ENCODE results near the gene ERC2.
"Not testable (repeated sequence)": the region's sequence is repeated elsewhere in the genome, so short reads cannot be mapped to it uniquely, and the experiment has no call there.

ERC2 gene

DNA sequence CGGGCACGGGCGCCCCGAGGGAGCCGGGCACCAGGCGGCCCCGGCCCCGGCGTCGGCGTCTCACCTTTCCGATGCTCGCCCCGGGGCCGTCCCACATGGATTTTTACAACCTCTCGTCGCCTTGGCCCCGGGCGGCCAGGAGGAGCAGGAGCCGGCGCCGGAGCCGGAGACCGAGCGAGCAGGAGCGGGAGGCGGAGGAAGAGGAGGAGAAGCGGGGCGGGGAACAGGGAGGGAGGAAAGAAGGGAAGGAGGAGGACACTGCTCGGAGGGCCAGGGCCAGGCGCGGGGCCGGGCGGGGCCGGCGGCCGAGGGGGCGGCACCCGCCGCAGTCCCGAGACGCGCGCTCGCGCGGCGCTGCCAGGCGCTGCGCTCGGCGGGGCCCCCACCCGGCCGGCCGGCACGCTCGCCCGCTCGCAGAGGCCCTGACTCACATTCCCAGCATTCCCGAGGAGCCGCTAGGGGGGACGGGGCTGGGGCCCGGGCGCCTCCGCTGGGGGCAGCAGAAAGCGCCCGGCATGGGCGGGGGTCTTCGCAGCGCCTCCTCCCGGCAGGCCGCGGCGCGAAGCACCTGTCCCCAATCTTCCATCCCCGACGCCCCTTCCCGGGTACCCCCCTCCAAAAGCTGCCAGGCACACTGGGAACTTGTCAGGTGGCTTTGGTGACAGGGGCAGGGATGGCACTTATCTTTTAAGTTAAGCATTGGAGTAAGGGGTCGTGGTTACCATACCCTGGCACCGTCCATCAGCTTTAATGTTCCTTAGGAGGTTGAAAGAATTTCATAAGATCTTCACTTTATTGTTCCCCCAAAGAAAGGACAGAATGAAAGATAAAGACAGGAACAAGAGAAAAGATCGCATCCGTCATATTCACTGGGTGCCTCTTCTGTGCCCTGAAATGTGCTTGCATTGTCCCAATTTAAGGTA, at the start of gene ERC2:
ERC2 (minus strand) TSS at position 284 of the 923 bp plus-strand sequence.
- DNase-seq: no peak

DNA sequence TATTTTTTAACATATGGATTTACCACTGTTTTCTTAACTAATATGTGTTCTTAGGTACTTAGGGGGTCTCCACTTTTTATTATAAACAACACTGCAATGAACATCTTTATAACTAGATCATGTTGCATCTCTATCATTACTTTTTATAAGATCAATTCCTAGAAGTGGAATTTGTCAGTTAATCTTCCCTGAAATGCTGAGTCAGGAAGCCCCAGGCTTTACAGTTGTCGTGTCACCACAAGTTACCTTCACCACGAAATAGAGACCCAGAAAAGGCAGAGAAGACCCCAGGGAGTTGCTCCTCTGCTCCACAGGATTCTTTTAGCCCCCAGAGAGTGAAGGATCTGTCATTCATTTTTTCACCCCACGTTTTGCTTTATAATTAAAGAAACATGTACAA, 34.5 kb upstream of the ERC2 start:
- no peak for DNase-seq

DNA sequence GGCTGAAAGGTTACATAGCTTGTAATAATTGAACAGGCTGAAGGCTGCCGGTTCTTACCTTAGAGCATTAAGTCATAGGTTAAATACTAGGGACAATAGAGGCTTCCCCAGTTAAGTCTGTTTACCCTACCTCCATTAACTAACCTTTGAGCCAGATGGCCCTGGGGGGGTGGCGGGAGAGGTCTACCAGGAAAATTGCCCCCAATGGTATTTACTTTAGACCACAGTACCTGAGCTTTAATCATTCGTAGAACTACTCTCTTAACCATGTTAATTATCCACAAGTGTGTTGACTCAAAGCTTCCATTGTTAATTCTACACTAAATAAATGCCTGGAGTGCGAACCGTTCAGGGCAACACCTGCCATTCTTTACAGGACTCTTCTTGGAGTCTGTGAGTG, 28.1 kb upstream of the ERC2 start:
- DNase-seq: not testable (repeated sequence)

GRCh38 chr3:56494679-56495322, 26.5 kb upstream of the ERC2 start:
- peak; percentile 70 for DNase-seq

DNA sequence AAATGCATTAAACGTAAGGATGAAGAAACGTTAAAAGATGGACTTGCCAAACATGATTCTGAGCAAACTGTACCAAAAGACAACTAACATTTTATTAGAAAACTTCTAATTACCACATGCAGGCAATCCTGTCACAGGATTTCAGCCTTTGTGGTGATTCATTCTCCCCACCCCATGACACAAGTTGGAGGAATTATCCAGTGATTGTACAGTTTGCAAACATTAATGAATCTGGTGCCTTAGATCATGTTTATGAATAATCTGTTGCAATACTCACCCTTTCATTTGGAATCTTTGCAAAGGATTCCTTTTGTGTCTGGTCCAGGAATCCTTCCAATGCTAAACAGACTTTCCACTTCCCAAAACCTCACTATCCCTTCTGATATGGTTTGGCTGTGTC, 23.3 kb upstream of the ERC2 start:
- no peak for DNase-seq

- no peak for DNase-seq
These were observed 20.7 kb upstream of the ERC2 start for GRCh38 chr3:56488812-56489600.

DNA sequence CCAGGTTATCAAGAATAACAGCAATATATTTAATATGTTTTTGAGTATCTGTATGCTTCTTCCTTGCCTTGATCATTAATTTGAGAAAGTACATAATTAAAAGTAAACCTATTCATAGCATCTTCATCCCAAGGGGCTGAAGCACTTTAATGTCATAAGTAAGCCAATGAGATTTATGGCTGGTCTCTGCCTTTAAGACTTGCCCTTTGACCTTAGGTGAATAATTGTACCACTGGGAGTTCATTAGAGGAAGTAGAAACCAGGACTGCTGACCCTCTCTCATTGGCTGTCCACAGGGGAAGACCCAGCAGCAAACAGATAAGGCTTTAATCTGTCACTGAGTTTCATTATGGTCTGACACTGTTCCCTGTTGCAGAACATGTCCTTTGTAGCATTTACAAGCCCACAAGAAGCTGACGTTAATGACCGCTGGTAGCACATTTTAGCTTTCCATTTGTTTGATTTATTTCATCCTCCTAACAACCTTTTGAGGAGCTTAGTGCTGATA, 16.3 kb upstream of the ERC2 start:
- no peak for DNase-seq

DNA sequence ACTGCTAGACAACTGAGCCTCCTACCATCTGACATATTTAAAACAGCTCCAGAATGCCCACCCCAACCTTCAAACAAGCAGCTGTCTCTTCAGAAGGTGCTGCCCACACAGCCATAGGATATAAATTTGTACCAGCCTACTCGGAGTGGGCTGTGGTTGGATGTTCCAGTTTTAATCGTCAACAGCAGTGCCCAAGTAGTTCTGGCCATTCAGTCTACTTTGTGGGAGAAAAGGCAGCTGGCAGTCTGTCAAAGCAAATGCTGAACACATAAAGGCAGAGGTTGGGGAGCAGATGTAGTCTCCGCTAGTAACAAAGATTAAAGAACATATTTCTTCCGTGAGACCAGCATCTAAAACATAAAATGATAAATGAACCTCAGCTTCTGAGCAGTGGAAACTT, 15.9 kb upstream of the ERC2 start:
- no peak for DNase-seq

GRCh38 chr3:56477646-56478045, 9.4 kb upstream of the ERC2 start:
- DNase-seq: no peak

GRCh38 chr3:56476771-56477170, 8.5 kb upstream of the ERC2 start:
- no peak for DNase-seq

DNA sequence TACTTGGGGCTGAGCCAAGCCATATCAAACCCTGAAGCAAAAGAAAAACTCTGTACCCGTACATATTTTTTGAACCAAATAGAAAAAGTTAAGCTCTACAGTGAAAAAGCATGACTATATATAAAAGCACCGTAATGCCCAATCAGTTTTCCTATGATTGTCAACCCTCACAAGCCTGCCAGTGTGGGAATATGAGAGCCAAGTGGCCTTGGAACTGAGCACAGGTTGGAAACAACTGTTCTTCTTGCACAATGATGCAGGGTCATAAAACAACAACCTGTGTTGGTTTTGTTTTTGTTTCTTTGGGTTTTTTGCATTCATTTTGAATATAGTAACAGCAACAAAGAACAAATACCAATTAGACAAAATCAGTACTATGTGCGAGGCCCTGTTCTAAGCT, 3.5 kb upstream of the ERC2 start:
- DNase-seq: no peak

DNA sequence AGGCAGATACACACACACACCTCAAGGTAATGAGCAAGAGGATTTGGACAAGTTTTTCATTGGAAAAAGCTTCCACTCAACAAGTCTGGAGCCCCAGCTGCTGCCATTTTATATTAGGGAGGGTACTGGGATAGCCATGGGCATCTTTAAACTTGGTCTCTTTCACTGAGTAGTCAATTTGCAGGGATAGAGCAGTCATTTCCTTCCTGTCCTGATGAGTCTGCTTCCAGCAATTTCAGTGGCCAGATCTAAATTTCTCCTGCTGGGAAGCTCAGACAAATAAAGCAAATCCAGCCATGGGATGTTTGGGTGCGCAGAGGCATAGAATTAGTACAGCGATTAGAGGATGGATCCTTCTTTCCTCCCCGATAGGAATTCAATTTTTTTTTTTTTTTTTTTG, 874 bp upstream of the ERC2 start:
- DNase-seq: no peak

DNA sequence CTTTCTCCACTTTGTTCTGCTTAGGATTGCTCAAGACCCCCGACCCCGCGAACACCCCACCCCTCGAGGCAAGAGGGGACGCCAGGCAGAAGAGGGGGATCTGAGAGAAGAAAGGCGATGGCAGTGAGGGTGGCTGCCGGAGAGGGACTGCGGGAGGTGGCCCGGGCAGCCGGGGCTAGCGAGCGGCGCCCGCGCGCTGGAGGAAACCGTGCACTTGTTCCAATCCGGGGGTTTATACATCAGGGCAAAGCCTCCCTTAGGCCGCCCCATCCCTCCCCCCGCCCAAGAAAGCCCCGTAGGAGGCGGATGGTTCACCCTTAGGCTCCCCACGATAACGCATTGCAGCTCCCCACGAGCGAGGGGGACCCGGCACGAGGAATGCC, 475 bp downstream of the ERC2 start:
- no peak for DNase-seq

GRCh38 chr3:56467108-56467507, 1.2 kb downstream of the ERC2 start:
- DNase-seq: peak; percentile 34

GRCh38 chr3:56459719-56460118, 8.5 kb downstream of the ERC2 start:
- DNase-seq: no peak

GRCh38 chr3:56459104-56459496, 9.2 kb downstream of the ERC2 start:
- DNase-seq: no peak

- DNase-seq: no peak
These were observed 9.7 kb downstream of the ERC2 start for GRCh38 chr3:56458496-56459103.

- no peak for DNase-seq
These were observed 12.2 kb downstream of the ERC2 start for GRCh38 chr3:56456117-56456516.

- DNase-seq: no peak
These were observed 15.3 kb downstream of the ERC2 start for GRCh38 chr3:56453011-56453410.

DNA sequence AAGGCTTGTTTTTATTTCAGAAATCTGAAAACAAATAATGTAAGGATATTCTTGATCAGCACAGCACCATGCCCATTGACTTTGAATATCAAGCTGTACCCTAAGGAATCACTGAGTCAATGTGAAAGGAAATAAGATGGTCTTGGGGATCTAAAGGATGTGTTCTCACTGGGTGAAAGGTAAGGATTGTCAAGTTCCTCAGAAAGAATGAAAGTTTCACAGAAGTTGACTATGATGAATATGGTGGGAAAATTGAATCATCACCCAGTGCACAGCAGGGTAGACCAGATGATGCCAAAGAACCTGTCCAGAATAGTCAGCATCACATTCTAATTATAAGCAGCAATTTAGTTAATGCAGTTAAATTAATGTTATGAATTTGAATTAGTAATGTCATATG, 16.2 kb downstream of the ERC2 start:
- DNase-seq: no peak

GRCh38 chr3:56443372-56443771, 24.9 kb downstream of the ERC2 start:
- no peak for DNase-seq

GRCh38 chr3:56428667-56429066, 39.6 kb downstream of the ERC2 start:
- DNase-seq: no peak

- DNase-seq: no peak
These were observed 43.4 kb downstream of the ERC2 start for GRCh38 chr3:56424885-56425284.

Measured in activated naive CD4-positive, alpha-beta T cell treated with anti-CD3 and anti-CD28 coated beads, Interleukin-2, amount 50 U/mL, for 16 hours (primary cell).